Mucosa of stomach (tissue), 1 donor: Measurements from ENCODE around the gene BAG1.

Experiments used
- H3K27me3 ChIP-seq: one replicate; pipeline ENCODE4 v1.7.0; 2013; ENCODE audit warnings: mild to moderate bottlenecking, low read length; ENCODE audit not compliant: control insufficient read depth, insufficient read depth
- H3K36me3 ChIP-seq: one replicate; pipeline ENCODE4 v1.7.0; 2013; ENCODE audit warnings: low read length; ENCODE audit not compliant: control insufficient read depth, insufficient read depth
- H3K4me1 ChIP-seq: one replicate; pipeline ENCODE4 v1.7.0; 2013; ENCODE audit warnings: mild to moderate bottlenecking, low read length; ENCODE audit not compliant: control insufficient read depth, insufficient read depth
- H3K4me3 ChIP-seq: one replicate; pipeline ENCODE4 v1.7.0; 2013; ENCODE audit warnings: low read length
- H3K9ac ChIP-seq: one replicate; pipeline ENCODE4 v1.7.0; 2013; ENCODE audit warnings: mild to moderate bottlenecking, low read length, moderate library complexity
- H3K9me3 ChIP-seq: one replicate; pipeline ENCODE4 v1.7.0; 2013; ENCODE audit warnings: mild to moderate bottlenecking, low read length, moderate library complexity; ENCODE audit not compliant: control insufficient read depth
- donor health status: Pancreatic carcinoma.

Gene BAG1

DNA sequence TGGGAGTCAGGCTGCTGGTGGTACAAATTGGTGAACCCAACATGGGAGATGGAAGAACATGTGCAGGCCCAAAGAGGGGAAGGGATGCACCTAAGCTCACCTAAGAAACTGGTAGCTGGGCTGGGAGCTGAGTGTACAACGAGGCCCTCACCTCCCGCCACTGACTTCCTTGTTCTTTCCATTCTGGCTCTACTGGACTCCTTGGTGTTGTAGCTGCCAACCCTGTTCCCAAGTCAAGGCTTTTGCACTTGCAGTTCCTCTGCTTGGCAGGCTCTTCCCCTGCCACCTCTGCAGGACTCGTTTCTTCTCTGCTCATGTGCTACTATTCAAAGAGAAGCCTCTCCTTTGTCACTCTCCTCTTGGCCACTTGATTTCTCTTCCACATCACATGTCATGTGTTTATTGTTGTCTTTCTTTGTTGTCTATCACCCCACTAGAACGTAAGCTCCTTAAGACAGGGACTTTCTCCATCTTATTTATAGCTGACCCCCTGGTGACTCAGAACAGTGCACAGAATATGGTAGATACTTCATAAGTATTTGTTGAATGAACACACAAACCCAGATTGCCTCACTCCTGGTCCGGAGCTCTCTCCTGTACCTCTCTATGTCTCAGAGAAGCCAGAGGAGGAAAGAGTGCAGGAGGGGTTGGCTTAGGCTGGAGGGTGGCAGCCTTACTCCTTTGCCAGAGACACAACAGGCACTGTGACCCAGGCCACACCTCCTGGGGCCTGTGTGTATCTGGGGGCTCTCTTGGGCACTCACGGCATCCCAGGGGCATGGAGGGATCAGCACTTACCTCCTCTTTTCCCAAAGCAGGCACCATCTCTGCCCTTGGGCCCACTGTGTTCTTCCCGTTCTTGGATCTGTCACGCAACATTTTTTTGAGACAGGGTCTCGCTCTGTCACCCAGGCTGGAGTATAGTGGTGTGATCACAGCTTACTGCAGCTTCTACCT is 29.7 kb downstream of the BAG1 start:
- Histone ChIP-seq H3K9me3 (no peaks in the 10 kb centered on the region), H3K4me1 (peaks cover 62% of the 10 kb centered on the region)

DNA sequence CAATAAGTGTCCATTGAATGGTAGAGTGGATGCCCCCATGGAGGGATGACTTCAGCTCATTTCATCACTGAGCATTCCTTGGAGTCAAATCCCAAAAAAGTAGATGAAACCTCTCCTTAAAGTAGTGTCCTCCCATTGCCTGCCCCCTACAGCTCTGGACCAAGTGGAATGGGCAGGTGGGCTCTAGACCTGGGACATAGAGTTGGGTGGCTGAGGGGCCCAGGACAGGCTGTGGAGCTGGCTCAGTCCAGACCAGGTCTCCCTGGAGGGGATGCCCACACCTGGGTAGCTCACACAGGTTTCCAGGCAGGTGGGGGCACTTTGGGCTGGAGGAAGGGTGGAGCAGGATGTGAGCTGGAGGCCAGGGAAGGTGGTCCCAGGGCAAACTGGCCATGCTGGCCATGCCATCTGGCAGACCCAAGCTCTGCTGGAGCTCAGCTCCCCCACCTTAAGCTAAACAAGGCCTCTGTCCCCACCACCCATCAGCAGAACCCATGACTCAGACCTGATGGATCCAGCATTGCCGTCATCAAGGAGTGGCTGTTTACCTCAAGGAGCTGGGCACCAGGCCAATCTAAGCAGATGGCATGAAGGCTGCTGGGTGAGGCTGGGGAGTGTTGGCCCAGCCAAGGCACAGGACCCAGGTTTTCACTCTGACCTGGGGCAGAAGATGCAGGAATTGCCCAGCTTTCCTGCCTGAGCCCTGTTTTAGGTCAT is 30.7 kb downstream of the BAG1 start:
- Histone ChIP-seq H3K27me3 (no peaks in the 10 kb centered on the region), H3K4me3 (no peak overlapping the region), H3K9ac (peak overlapping the region; percentile 54), H3K4me1 (peaks cover 67% of the 10 kb centered on the region), H3K36me3 (no peaks in the 10 kb centered on the region), H3K9me3 (no peaks in the 10 kb centered on the region)

More for the DNA sequence above, 29.7 kb downstream of the BAG1 start:
- Histone ChIP-seq H3K4me3 (no peak overlapping the region), H3K36me3 (no peaks in the 10 kb centered on the region), H3K27me3 (no peaks in the 10 kb centered on the region), H3K9ac (peak overlapping the region; percentile 54)

- Histone ChIP-seq H3K9me3 (no peaks in the 10 kb centered on the region), H3K9ac (no peak overlapping the region), H3K27me3 (no peaks in the 10 kb centered on the region), H3K4me3 (no peak overlapping the region), H3K4me1 (peaks cover 74% of the 10 kb centered on the region), H3K36me3 (no peaks in the 10 kb centered on the region)
Observed at GRCh38 chr9:33232815-33233214, 31.7 kb downstream of the BAG1 start.

DNA sequence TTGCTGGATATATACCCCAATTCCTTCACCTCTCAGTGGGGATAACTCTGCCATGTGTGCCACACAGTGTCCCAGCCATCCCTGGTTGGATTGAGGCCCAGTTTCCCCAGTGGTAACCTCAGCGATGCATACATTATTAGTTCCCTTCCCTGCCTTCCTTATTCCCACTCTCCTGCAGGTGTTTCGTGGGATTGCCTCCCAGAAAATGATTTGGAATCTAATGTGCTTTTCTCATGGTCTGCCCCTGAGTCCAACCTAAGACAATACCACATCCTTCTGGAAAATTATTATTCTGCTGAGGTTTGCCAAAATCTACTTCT is 32.9 kb downstream of the BAG1 start:
- Histone ChIP-seq H3K4me3 (no peak overlapping the region), H3K4me1 (peaks cover 74% of the 10 kb centered on the region), H3K9me3 (no peaks in the 10 kb centered on the region), H3K9ac (no peak overlapping the region), H3K27me3 (no peaks in the 10 kb centered on the region), H3K36me3 (no peaks in the 10 kb centered on the region)

DNA sequence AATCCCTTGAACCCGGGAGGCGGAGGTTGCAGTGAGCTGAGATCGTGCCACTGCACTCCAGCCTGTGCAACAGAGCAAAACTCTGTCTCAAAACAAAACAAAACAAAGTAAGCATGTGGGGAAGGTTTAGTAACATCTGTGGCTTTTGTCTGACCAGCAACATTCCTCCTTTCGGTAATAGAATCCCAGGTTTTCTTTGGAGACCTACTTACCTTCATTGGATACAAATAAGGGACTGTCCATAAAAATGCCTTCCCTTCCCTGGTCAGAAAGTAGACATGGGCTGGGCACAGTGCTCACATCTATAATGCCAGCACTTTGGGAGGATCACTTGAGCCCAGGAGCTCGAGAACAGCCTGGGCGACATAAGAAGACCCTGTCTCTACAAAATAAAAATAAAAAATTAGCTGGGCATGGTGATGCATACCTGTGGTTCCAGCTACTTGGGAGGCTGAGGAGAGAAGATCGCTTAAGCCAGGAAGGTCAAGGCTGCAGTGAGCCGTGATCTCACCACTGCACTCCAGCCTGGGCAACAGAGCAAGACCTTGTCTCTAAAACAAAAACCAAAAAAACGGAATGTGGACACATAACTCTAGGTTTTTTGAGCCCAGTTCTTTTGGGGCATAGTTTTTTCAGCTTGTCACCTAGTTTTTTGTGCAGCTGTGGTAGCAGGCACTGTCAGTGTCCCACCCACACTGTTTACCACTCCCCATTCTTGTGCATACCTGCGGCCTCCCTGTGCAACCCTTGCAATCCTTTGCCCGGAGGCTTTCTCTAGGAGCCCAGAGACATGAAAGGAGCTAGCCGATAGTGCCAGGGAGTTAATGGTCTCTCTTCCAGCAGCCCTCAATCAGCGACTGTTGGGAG is 33.5 kb downstream of the BAG1 start:
- H3K4me3 ChIP-seq: no peak overlapping the region
- H3K27me3 ChIP-seq: no peaks in the 10 kb centered on the region
- no peaks in the 10 kb centered on the region for H3K36me3 ChIP-seq
- peaks cover 73% of the 10 kb centered on the region for H3K4me1 ChIP-seq
- H3K9me3 ChIP-seq: no peaks in the 10 kb centered on the region
- H3K9ac ChIP-seq: no peak overlapping the region

GRCh38 chr9:33229359-33230114 is 35.0 kb downstream of the BAG1 start:
- Histone ChIP-seq H3K9ac (peak overlapping the region; percentile 64), H3K9me3 (no peaks in the 10 kb centered on the region), H3K4me3 (no peak overlapping the region), H3K36me3 (no peaks in the 10 kb centered on the region), H3K27me3 (no peaks in the 10 kb centered on the region), H3K4me1 (peaks cover 64% of the 10 kb centered on the region)

DNA sequence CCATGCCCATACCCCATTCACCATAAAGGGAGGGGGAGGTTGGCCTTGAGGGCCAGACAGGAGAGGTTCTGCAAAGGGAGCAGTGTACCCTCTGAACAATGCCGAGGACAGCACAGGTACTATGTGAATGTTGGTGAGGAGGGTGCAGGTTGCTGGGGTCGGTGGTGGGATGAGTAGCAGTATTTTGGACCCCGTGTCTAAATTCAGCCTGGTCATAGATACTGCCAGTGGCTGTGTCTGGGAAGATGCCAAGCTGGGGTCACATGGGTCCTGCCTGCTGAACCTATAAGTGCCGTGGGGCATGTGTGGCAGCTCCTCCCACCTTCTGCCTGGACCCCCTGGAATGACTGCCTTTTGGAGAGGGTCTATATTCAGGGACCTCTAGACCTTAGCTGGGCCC is 35.9 kb downstream of the BAG1 start:
- Histone ChIP-seq H3K4me1 (peaks cover 55% of the 10 kb centered on the region), H3K4me3 (no peak overlapping the region), H3K27me3 (no peaks in the 10 kb centered on the region), H3K36me3 (no peaks in the 10 kb centered on the region), H3K9me3 (no peaks in the 10 kb centered on the region), H3K9ac (peak overlapping the region; percentile 64)

DNA sequence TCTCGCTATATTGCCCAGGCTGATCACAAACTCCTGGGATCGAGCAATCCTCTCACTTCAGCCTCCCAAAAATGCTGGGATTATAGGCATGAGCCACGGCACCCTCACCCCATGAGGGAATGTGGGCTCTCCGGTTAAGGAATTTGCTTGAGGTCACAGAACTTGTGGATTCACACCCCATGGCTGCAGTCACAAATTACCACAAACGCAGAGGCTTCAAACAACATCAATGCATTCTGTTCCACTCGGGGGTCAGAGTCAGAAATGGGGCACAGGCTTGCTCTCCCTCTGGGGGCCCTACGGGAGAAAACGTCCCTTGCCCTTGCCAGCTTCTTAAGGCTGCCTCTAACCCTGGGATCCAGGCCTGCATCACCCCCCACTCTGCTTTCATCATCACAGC is 36.8 kb downstream of the BAG1 start:
- Histone ChIP-seq H3K9me3 (no peaks in the 10 kb centered on the region), H3K4me3 (no peak overlapping the region), H3K36me3 (no peaks in the 10 kb centered on the region), H3K4me1 (peaks cover 46% of the 10 kb centered on the region), H3K27me3 (no peaks in the 10 kb centered on the region), H3K9ac (no peak overlapping the region)

GRCh38 chr9:33227008-33227398 is 37.5 kb downstream of the BAG1 start:
- no peaks in the 10 kb centered on the region for H3K36me3 ChIP-seq
- H3K4me1 ChIP-seq: peaks cover 40% of the 10 kb centered on the region
- no peak overlapping the region for H3K4me3 ChIP-seq
- no peaks in the 10 kb centered on the region for H3K27me3 ChIP-seq
- H3K9me3 ChIP-seq: no peaks in the 10 kb centered on the region
- no peak overlapping the region for H3K9ac ChIP-seq

DNA sequence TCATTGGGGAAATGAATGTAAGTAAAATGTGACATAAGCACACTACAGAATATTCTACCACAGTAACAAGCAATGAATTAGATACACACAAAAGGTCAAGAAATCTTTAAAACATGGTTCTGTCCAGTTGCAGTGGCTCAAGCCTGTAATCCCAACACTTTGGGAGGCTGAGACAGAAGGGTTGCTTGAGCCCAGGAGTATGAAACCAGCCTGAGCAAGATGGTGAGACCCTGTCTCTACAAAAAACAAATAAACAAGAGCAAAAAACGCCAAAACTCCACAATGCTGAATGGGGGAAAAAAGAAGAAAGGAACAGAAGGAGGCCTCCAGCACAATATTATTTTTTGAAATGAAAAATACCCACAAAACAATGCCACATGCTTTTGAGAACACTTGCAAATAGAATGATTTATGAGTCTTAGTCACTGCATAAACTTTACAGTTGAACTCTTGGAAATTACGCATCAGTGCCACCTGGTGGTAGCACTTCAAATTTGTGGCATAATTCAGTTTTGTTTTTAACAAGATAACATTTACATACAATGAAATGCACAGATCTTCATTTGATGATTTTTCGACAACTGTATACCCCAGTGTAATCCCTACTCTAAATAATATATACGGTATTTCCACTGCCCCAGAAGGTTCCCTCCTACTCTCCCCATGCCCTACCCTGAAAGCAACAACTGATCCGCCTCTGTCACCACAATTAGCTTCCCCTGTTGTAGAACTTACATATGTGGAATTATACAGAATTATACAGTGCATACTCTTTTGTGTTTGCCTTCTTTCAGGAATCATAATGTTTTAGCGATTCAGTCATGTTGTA is 39.0 kb downstream of the BAG1 start:
- no peaks in the 10 kb centered on the region for H3K36me3 ChIP-seq
- peaks cover 33% of the 10 kb centered on the region for H3K4me1 ChIP-seq
- no peaks in the 10 kb centered on the region for H3K9me3 ChIP-seq
- no peak overlapping the region for H3K4me3 ChIP-seq
- H3K9ac ChIP-seq: no peak overlapping the region
- no peaks in the 10 kb centered on the region for H3K27me3 ChIP-seq

DNA sequence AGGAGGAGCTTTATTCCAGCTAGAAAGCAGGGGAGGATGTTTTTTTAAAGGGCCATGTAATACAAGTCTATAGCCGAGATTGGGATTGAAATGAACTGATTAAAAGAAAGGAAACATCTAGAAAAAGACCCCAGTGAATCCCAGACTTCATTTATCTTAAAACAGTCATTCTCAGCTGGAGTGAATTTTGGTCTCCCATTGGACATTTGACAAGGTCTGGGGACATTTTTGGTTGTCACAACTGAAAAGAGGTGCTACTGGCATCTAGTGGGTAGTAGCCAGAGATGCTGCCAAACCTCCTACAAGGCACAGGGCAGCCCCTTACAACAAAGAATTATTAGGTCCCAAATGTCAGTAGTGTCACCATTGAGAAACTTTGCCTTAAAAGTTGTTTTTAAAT is 40.8 kb downstream of the BAG1 start:
- Histone ChIP-seq H3K27me3 (no peaks in the 10 kb centered on the region), H3K4me3 (no peak overlapping the region), H3K36me3 (no peaks in the 10 kb centered on the region), H3K9ac (no peak overlapping the region), H3K9me3 (no peaks in the 10 kb centered on the region), H3K4me1 (peaks cover 15% of the 10 kb centered on the region)
